Dedifferentiated amniotic fluid mesenchymal stem cell (primary cell): ENCODE measurements around the gene CD8B.
"Not testable (repeated sequence)": the region's sequence is repeated elsewhere in the genome, so short reads cannot be mapped to it uniquely, and the experiment has no call there.

Experiments used
- DNase-seq: peaks from one replicate; pipeline ENCODE4 v3.0.0-alpha.2; 2016; ENCODE audit errors: extremely low spot score

CD8B gene

DNA sequence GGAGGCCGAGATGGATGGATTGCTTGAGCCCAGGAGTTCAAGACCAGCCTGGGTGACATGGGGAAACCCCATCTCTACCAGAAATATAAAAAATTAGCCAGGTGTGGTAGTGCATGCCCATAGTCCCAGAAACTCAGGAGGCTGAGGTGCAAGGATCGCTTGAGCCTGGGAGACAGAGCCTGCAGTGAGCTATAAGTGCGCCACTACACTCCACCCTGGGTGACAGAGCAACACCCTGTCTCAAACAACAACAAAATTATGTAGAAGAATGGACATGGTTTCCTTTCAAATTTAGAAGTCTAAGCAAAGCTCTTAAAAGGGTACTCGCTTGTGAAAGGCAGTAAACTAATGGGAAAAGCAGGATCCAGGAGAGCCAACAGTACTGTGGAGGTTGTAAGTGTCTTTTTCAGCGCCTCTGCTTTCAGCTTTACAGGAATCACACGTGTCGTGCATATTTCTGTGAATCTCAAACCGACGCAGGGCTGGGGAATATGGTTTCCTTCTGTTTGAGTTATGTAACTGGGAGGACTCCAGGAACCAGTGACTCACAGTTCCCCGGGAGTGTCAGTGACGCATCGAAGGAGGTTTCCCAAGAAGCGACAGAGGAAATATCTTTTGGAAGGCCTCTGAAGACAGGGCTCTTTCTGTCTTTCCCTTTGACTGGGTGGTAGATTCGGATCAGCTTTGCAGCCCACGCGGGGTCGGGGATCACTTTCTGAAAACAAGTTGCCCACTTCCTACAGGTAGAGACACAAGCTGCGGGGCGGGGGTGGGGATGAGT lies 24.6 kb downstream of the CD8B start:
- peak; percentile 86 for DNase-seq

DNA sequence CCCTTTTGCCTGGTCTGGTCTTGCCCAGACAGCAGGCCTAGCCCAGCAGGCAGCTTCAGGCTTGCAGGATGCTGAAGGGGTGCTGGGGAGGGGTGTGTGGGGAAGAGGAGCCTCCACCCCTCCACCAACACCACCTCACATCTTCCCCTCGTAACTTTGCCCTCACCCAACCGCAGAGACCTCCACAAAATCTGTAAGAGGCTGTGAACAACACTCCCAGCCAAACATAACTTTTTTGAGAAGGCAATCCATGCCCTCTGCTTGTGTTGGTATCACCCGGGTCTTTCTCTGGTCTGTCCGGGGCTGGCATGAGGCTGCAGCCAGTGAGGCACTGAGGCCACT lies 26.2 kb downstream of the CD8B start:
- not testable (repeated sequence) for DNase-seq

DNA sequence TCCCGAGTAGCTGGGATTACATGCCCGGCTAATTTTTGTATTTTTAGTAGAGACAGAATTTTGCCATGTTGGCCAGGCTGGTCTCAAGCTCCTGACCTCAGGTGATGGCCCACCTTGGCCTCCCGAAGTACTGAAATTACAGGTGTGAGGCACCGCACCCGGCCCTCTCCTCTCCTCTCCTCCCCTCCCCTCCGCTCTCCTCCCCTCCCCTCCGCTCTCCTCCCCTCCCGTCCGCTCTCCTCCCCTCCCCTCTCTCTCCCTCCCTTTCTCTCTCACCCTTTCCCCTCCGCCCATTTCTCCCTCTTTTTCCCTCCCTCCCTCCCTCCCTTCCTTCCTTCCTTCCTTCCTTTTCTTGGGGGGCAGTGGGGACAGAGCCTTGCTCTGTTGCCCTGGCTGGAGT lies 28.4 kb downstream of the CD8B start:
- no peak for DNase-seq

DNA sequence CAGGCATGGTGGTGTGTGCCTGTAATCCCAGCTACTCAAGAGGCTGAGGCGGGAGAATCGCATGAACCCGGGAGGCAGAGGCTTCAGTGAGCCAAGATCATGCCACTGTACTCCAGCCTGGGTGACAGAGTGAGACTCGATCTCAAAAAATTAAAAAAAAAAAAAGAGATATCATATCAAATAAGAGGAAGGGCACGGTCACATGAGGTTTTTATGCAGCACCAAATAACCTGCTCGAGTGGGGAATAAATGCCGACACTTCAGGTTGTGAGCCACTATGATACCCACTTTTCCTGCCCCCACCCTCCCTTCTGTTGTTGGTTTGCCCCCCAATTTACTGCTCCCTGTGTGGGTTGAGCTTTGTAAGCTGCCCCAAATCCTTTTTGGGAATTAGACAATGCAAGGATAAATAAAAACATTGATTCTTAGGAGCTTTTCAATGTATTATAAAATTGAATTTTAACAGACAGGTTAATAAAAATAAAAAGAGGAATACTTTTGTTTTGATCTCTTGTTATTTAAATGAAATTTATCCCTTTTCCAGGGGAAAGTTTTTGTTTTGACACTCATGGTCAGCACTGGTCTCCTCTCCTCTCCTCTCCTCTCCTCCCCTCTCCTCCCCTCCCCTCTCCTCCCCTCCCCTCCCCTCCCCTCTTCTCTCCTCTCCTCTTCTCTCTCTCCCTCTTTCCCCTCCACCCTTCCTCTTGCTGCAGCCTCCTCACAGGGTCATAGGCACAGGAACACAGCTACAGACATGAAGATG lies 29.2 kb downstream of the CD8B start:
- no peak for DNase-seq

DNA sequence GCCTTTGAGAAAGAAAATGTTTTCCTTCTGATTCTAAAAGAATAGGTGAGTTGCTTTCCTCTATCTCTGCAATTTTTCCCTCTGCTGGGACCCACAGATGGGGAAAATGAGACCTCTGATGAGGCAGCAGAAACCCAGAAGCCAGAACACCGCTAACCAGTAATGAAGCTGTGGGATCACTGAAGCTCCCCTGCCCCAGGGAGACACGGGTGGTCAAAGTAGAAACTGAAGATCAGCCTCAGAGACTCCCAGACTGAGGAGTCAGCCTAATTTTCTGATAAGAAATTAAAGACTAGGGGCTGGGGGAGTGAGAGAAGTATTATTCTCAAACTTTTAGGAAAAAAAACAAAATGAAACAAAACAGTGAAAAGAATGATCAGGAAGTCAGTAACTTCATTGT lies 30.1 kb downstream of the CD8B start:
- DNase-seq = no peak

DNA sequence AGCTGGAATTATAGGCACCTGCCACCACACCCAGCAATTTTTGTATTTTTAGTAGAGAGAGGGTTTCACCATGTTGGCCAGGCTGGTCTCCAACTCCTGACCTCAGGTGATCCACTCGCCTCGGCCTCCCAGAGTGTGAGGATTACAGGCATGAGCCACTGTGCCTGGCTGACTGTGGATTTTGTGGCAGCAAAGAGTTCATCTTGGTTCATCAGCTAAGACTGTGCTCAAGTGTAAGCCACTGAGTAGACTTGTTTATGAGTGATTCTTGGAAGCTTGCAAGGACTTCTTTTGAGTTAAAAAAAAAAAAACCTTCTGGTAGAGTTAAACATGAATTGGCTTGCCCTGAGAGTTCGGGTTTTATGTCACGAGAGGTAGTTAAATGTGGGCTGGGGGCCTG lies 34.7 kb downstream of the CD8B start:
- no peak for DNase-seq

DNA sequence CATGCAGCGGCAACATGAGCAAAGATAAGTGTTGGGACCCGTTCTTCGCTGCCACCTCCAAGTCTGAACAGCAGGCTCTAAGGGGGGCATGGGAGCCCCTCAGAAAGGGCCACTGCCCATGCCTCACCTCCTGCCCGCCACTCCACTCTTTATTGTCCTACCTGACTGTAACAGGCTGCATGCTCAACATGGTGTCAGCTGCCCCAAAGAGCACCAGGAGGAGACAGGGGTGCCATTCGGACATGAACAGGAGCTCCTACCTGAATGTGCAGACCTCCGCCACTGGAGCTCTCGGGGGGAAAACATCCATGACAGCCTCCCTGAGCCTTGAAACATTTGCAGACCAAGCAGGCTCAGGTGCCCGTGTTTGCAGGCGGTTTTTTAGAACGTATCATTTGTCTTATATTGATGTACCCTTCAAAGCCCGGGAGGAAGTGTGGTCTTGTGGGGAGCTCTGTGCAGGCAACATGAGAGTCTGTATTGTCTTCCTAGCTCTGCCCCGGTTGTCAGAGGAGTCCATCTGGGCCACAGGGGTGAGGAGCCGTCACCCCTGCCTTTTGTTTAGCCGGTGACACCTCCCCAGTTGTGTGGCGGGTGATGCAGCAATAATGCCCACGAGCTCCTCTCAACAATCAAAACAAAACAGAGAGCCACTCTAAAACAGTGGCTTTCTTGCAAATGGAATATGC lies 35.8 kb downstream of the CD8B start:
- no peak for DNase-seq

DNA sequence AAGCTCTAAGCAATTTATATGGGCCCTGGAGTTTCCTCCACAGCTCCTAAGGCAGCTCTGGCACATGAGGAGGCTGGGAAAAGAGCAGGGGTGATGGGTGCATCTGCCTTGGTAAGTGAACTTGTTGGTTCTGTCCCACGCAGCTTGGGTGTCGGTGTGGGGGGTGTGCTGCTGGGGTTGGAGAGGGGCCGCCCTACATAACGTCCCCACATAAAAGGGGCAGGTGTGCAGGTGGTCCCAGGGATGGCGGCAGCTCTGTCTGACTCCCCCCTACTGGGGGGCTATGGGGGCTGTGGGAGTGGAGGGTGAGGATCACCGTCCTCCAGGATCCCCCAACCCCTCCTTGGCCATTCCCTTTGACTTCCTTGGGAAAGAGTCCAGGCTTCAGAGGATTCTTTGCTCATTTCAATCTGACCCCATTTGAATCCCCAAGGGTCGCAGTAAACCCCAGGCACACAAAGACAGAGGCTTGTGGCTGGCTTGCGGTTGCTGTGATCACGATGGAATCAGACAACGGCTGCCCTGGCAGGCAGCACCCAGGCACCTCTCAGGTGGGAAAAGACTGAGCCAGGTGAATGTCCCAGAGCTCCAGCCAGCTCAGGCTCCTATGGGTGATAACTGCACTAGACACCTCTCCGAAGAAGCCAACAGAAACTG lies 36.5 kb downstream of the CD8B start:
- DNase-seq = no peak

DNA sequence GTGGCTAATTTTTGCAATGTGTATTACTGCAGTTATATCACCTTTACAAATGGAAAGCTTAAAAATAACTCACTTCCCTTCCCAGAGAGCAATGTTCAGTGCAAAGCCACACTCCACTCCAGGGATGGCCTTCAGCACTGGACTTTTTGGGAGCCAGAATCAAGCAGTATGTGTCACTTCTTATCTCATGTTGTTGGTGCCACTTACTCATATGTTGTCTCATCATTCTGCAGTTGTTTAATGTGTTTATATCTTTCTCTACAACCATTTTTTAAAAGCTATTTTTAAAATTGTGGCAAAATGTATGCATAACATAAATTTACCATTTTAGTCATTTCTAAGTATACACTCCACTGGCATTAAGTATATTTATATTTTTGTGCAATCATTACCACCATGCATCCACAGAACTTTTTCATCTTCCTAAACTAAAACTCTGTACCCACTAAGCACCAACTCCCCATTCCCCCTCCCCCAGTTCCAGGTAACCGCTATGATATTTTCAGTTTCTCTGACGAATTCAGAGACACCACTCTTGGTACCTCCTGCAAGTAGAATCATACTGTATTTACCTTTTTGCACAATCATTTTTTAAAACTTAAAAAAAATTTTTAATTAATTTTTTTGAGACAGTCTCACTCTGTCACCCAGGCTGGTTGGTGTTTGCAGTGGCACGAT lies 38.9 kb downstream of the CD8B start:
- DNase-seq = no peak

DNA sequence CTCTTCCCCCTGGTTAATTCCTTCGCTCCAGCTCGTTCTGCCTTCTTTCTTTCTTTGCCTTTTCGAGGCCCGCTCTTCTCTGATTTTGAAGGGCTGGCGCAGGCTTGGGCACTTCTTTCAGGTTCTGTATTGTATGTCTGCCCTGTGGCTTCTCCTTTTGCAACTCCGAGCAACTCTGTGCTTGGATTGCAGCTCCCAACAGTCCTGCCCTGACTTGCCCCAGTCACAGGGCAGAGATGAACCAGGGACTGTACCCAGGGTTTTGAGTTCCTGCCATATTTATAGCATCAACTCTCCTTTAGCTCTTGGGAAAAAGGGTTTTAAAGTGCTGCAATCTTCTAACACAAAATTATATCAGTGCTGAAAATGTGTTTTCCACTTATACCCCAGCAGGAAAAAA lies 39.8 kb downstream of the CD8B start:
- DNase-seq = no peak

DNA sequence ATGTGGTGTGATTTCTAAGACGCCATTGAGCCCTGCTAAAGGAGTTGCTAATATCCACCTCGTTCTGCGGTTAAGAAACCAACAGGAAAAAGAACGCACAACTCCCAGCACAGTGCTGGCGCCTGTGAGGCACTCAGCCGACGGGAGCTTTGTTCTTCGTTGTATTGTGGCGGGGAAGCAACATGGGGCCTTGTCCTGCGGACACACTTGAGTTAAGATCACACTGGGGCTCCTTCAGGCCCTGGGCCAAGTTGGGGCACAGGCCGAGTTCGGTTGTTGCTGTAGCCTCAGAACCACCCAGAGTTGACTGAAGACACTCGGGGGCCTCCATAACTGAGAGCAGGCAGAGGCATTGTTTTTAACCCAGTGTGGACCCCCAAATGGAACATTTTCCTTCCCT lies 40.4 kb downstream of the CD8B start:
- no peak for DNase-seq

DNA sequence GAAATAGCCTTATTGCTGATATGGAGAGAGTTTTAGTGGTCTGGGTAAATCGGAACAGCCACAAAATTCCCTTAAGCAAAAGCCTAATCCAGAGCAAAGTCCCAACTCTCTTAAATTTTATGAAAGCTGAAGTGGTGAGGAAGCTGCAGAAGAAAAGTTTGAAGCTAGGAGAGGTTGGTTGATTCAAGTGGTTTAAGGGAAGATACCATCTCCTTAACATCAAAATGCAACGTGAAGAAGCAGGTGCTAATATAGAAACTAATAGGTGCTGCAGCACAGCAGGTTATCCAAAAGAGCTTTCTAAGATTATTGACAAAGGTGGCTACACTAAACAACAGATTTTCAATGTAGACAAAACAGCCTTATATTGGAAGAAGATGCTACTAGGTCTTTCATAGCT lies 42.7 kb downstream of the CD8B start:
- no peak for DNase-seq

DNA sequence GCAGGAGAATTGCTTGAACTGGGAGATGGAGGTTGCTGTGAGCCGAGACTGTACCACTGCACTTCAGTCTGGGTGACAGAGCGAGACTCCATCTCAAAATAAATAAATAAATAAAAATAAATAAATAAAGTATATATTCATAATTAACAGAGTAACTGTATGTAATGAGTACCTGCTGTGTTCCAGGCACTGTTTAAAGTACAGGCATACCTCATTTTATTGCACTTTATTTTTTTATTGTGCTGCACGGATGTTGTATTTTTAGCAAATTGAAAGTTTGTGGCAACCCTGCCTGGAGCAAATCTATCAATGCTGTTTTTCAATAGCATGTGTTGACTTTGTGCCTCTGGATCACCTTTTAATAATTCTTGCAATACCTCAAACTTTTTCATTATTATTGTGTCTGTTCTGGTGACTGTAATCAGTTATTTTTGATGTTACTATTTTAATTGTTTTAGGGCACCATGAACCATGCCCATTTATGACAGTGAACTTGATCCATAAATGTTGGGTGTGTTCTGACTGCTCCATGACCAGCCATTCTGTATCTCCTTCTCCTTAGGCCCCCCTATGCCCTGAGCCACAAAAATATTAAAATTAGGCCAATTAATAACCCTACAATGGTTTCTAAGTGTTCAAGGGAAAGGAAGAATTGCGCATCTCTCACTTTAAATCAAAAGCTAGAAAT lies 43.4 kb downstream of the CD8B start:
- no peak for DNase-seq

DNA sequence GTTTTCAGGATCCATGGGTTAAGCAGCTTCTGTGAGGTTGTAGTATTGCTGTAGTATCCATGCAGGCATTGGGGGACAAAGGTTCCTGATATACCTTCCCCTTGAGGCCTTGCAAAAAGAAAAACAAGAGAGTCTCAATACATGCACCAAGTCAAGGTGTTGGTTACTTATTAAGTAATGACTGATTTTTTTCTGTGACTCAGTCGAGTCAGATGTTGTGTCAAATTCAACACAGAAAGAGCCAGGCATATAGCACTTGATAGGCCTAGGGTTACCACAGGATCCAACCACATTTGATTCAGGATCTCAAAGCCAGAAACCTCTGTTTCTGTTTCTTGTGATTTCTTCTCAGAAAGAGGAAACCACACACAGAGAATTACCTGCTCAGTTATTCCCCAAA lies 46.1 kb downstream of the CD8B start:
- DNase-seq = no peak

DNA sequence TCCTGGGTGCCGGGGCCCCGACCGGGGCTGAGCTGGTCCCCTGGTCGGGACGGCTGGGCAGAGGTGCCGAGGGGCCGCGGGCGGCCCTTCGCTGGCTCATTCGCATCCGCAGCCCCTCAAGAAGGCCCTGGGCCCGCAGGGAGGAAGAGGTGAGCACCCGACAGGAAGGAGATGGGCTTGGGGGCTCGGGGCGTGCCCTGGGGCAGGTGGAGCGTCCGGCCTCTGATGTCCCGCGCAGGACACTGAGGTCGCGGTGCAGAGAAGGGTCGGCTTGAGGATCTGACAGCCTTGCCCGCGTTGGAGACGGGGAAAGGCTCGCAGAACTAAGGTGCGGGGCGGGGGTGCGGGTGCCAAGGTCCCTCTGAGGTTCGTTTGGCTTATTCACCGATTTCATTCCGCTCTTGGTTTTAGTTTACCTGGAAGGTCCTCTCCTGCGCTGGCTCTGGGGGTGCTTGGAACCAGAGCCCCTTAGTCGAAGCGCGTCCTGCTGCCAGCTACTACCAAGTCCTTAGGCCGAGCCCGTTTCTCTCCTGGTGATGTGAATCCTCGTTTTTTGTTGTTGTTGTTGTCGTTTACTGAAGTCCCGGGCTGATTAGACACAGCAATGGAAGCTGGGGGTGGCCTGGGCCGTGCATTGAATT lies 52.1 kb downstream of the CD8B start:
- no peak for DNase-seq

DNA sequence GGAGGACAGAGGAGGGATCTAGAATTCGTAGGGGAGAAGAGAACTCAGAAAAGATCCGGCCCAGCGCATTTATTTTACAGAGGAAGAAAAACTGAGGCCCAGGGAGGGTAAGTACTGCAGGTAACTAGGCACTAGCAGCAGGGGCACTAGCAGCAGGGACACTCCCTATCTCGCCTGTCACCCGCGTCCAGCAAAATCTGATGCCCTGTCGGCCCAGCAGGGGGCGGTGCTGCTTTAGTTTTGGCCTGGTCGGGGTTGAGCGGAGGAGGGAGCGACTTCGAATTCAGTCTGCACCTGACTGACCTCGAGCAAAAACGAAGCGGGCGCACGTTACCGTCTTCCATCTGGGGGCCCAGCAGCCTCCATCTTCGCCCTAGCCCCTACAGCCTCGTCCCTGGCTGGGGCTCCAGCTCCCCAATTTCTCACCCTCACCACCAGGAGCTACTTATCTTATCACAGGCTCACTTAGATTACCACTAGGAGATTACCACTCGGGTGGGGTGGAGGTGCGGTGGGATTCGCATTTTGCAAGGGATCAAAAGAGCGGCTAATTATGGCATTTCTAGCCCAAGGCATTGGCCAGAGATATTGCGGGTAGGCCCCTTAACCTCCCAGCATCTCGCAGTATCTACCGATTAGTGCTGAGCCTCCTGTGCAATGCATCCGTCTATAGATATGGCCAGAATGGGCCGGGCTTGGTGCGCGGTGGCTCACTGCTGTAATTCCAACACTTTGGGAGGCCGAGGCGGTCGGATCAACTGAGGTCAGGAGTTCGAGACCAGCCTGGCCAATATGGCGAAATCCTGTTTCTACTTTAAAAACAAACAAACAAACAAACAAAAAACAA lies 53.1 kb downstream of the CD8B start:
- DNase-seq = peak; percentile 49

DNA sequence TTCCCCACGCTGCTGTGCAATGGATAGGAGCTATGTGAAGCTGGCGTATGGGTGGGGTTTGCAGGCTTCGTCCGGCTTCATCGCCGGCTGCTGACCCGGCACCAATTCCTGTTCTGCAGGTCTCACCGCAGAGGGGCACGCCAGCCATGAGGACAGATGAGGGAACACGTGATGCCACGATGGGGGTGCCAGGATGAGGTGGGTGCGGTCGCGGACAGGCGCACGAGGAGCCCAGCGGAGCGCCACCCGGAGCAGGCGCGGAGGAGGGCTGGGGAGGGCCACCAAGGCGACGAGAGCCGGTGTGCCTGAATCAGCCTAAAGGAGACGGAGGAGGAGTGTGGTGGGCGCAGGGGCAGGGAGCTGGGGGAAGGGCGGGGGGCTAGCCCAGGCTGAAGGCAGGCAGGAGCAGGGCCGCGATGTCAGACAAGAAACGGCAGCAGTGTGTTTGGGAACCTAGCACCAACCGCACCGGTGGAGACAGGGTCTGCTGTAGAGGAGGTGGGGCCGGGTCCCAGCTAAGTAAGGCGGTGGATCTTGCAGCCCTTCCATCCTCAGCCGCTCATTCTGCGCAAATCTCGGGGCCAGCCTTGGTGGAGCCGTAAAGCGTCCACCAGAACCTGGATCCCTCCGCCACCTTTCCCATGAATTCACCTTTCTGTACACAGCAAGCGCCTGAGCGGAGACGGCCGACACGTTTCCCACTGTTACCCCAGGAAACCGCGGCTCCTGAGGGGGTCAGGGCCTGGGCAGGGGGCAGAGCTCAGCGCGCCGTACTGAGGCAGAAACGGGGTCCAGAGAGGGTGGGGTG lies 54.0 kb downstream of the CD8B start:
- DNase-seq = no peak

DNA sequence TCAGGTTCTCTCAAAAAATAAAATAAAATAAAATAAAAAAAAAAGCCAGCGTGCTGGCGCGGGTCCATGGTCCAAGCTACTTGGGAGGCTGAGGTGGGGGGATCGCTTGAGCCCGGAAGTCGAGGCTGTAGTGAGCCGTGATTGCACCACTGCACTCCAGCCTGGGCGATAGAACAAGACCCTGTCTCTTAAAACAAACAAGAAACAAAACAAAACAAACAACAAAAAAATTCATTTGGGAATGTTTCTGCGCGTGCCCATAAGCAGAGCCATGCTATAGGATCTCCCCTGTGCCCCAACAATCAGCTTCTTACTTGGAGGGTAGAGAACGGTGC lies 54.6 kb downstream of the CD8B start:
- no peak for DNase-seq
